GM18517 (cell line): Measurements from ENCODE around the gene ICE1.

ENCODE experiments used
- ATAC-seq: cut with Tn5 transposase; IDR thresholded peaks from one replicate; pipeline ENCODE4 v1.9.1; 2021; ENCODE audit warnings: mild to moderate bottlenecking, moderate library complexity; ENCODE audit not compliant: unreplicated experiment

Gene ICE1

DNA sequence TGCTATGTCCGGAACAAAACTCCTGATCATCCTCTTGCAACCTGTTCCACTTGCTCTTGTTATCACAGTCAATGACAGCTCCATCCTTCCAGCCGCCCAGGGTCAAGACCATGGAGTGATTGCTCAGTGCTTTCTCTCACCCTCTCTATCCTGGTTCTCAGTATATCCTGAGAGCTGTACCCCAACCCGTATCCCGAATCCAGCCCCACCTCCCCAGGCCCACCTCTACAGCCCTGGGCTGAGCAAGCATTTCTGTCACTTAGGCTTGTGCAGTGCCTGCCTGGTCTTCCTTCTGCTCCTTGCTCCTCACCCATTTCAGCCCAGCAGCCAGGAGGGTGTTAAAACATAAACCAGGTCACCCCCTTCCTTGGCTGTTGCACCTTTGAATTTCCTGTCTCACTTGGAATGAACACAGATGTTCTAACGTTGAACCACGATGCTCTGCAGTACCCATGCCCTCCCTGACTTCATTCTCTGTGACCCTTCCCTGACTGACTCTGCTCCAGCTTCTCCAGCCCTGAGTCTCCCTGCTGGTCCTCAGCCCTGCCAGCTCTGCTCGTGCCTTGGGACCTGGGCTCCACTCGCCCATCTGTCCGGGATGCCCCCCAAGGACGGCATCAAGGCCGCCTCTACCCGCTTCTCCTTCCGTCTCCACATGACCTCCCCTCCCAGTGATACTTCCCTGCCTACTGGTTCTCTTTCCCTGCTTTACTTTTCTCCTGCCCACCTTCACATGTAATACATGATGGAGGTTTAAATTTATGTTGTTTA lies 110.0 kb downstream of the ICE1 start:
- no peak for ATAC-seq

DNA sequence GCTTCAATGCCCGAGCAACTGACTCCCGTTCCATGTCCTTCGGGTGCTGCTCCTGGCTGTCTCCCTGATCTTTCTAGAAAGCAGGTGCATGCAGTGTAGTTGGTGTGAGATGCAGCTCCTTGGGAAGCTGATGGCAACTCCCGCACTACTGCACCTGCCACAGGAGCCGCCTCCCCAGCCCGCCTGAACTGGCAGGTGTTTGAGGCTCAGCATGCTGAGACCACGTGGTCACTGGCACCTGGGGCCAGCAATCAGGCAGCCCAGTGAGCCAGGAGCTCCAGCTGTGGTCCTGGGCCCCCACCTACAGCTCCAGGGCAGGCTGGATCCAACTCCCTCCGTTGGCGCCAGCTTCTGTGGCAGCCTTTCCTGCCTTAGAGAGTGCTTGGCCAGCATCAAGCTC lies 111.5 kb downstream of the ICE1 start:
- no peak for ATAC-seq

DNA sequence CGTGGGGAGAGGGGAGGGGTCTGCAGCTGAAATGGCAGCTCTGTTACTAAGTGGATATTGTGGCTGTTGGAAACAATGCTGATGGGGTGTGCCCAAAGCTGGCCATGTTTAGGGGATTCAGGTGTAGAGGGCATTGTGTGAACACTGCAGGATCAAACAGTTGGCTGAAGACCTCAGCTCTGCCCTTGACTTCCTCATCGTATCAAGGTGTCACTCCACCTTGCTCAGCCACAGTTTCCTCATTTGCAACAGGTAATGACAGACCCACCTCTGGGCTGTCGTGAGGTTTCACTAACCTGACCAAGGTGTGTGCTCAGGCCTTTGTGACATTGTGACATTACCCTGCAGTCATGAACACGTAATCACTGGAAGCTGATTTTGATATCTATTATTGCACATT lies 111.9 kb downstream of the ICE1 start:
- ATAC-seq = no peak

DNA sequence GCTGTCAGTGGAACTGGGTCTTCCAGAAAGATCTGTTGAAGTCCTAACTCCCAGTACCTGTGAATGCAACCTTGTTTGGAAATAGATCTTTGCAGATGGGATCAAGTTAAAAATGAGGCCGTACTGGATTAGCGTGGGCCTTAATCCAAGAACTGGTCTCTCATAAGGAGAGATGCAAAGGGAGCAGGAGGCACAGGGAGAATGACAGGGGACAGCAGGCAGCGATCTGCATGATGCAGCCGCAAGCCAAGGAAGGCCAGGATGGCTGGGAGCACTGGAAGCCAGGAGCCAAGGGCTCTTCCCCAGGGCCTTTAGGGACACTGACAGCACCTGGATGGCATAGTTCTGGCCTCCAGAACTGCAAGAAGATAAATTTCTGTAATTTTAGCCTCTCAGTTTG lies 114.4 kb downstream of the ICE1 start:
- no peak for ATAC-seq

DNA sequence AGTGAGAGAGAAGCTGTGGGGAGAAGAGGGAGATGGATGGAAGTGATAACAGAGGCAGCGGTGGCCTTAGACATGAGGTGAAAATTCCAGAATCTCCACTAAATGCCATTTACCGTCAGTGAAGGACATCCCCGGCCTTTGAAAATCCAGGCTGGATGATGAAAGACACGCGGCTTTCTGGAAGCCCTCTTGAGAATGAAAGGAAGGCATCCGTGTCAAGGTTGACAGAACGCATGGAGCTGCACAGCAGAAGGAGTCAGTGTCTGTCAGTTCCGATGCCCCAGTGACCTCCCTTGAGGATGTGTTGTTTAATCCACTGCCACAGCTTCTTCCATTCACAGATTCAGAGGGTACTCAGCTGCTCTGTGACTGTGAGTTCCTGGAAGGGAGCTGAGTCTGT lies 114.9 kb downstream of the ICE1 start:
- ATAC-seq = no peak

DNA sequence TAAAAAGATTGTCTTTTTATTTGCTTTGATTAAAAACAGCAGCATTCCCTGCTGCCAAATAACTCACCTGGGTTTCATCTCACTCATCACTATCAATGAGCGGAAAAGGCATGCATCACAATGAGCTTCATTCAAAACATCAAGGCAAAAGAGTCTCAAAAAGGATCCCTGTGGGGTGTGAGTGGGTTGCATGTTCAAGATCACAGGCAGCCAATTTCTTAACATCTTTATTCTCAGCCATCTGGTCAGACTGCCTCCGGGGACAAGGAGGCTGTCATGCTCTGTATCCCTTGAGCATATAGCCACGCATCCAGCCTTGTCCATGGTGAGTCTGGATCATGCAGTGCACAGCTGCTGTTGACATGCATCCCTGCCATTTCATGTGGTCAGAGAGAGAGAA lies 117.1 kb downstream of the ICE1 start:
- ATAC-seq = no peak
